Endometrium (tissue), 2 donors: Measurements from ENCODE around the gene GNAT2.
A peak's percentile ranks its signal among the peaks of the same experiment; 100 is the strongest.

Experiments
- FAIRE-seq: peaks from 2 replicates; lab custom pipeline; 2012; peaks lifted over from hg19 to GRCh38; lab: Jason Lieb, UNC
- donor health status: control.
- donor health status: control.

GNAT2 gene

DNA sequence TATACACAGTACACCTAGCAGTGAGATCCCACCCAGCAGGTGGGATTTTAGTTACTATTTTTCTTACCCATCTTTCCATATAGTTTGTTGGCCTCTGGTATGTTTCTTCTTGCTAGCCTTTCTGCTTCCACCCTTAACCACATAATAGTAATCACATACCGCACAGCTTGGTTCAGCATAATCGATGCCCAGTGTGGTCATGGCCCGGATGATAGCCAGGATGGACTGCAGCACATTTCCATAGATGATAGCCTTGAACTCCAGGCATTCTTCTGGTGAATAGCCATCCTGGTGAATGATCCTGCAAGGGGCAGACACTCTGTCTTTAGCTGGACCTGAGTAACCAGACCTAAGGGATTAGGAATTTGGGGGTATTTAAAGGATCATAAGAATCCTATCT is 9.5 kb downstream of the GNAT2 start:
- FAIRE-seq: no peak

DNA sequence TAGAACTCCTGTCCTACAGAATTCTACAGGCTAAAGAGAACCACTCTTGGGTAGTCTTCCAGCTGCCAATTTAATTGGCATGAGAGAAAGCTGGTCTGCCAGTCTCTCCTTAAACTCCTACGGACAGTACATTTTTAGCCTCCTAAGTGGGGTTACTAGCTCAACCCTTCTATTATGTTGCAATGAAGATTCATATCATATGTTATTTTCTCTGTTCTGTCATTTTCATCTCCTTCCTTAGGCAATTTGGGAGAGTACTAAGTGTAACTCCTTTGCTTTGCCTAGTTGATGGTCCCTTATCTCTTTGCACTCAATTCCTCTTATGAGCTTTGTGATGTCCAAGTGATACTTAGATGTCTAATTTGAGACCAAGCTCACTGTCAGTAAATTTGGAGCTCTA is 14.0 kb downstream of the GNAT2 start:
- FAIRE-seq: no peak

DNA sequence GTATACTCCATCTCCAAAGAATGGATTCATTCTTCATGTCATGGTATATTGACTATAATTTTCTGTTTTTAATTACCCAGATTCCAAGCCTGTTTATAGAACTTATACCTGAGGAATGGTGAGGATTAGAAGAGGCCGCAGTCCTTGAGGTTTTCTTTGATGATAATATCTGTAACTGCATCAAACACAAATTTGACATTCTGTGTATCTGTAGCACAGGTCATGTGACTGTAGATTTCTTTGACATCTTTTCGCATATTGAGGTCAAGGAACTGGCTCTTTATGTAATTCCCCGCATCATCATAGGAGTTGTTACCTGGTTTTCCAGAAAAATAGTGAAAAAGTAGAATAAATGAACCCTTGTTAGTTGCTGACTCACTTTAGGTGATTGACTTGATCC is 16.2 kb downstream of the GNAT2 start:
- no peak for FAIRE-seq

DNA sequence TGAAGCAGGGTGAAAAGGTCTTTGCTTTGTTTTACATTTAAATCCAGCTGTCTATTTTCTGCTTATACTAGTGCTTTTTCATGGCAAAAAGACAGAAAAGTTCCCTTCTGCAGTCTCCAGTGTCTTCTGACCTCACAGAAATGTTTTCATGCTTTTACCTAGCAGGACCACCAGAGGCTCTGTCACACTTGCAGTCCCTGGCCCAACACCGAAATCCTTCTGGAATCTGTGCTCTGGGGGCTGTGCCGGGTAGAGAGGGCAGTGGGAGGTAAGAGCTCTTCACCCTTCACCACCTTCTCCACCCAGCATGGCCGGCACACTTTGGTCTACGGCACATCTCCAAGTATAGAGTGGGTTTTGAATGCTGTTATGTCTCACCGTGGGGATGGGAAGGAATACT is 20.8 kb downstream of the GNAT2 start:
- FAIRE-seq: no peak

- no peak for FAIRE-seq
Observed at GRCh38 chr1:109598156-109598555, 21.3 kb downstream of the GNAT2 start.

DNA sequence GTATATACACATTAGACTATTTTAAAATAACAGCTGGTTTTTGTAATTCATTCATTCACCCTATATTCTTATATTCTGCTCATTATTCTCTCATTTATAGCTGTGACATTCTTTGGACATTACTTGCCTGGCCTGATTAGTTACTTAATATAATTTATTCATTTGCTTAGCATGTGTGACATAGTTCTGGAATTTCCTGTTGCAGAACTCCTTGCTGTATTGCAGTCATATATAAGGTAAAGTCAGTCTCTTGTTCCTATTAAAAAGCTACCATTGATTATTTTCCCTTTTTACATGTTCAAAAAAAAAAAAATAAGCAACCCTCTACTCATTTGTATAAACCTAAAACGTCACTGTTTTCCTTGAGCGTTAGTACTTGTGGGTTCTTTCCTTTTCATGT is 23.9 kb downstream of the GNAT2 start:
- no peak for FAIRE-seq

DNA sequence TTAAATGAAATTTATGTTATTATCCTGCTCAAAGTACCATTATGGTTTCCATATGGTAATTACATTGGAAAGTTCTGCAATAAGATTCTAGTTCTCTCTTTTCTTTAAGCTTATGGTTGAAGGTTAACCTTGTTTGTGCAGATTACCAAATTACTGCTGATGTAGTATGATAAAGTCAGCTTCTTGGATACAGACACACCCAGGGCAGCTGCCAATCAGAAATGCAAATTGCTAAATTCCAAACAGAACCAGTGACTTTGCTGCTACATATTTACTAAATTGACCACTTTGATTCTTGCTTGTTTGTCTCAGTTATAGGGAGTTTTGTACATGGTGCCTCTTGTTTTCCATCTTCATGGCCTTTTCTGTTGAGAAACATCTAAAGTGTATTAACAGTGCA is 26.5 kb downstream of the GNAT2 start:
- no peak for FAIRE-seq

DNA sequence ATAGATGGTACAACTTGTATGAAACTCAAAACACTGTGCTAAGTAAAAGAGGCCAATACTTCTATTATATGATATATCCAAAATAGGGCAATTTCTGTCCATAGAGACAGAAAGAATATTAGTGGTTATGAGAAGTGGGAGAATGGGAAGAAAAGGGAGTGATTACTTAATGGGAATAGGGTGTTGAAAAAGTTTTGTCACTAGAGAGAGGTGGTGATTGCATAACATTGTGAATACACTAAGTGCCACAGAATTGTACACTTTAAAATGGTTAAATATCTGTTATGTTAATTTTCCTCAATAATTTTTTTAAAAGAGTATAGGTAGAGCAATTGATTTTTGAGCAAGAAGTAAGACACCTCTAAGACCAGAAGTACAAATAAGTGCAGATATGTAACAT is 29.7 kb downstream of the GNAT2 start:
- FAIRE-seq: no peak

GRCh38 chr1:109589177-109589576 is 30.2 kb downstream of the GNAT2 start:
- FAIRE-seq: no peak

DNA sequence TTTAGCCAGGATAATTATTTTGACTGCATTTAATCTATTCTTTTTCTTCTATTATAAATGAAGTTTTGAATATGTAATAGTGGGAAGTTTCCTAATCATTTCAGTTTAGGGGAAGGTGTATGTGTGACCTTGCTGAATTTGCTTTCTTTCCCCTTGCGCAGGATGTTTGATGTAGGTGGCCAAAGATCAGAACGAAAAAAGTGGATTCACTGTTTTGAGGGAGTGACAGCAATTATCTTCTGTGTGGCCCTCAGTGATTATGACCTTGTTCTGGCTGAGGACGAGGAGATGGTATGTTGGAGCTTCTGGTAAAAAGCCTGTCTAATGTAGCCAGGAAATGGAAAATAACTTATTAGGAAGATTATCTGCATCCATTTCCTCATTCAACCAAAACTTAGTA is 33.4 kb downstream of the GNAT2 start:
- no peak for FAIRE-seq

DNA sequence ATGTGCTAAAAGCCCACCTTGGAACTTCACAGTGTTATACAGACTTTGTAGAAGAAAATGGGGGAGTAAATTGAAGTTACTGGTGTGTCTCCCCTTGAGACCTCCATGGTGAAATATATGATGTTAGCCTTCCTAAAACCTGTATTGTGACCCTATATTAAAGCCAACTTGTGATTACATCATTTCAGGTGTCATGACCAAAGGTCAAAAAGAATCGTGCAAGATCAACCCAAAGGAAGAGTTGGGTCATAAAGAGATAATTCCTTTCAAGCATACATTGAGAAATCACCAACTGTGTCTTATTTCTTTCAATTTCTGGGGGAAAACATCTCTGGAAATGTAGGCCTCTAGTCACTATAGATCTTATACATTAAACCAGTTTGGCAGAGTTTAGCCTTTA is 34.6 kb downstream of the GNAT2 start:
- FAIRE-seq: no peak

- no peak for FAIRE-seq
Observed at GRCh38 chr1:109582021-109582420, 37.4 kb downstream of the GNAT2 start.

DNA sequence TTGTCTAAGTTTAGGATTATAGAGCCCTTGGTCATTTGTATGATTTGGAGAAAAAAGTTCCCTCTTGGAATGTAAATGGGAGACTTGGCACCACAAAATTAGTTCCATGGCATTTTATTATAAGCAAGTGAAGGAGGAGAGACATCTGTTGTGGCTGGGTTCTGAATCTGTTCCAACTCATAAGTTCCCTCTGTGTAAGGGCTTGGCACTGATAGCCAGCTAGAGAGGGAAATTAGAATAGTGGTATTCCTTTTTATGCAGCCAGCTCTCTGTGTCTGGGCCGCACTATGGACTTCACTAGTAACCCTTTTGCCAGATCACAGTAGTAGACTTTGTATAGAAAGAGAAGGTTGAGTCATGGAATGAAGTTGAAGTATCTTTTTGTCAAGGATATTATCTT is 39.9 kb downstream of the GNAT2 start:
- FAIRE-seq: no peak

DNA sequence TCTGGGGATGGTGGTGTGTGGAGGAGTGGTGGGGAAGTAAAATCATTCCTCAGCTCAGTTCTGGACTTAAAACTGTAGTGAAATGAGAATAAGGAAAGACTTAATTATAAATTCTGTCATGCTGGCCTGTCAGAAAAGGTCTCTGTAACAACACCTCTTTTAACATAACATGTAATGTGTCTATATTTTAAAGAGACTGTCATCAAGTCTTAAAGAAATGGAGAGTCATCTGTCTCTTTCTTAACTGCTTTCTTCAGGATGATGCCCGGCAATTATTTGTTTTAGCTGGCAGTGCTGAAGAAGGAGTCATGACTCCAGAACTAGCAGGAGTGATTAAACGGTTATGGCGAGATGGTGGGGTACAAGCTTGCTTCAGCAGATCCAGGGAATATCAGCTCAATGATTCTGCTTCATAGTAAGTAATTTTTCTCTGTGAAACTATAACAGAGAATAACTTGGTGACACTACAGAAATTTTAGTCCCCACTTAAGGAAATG is 40.4 kb downstream of the GNAT2 start:
- no peak for FAIRE-seq

DNA sequence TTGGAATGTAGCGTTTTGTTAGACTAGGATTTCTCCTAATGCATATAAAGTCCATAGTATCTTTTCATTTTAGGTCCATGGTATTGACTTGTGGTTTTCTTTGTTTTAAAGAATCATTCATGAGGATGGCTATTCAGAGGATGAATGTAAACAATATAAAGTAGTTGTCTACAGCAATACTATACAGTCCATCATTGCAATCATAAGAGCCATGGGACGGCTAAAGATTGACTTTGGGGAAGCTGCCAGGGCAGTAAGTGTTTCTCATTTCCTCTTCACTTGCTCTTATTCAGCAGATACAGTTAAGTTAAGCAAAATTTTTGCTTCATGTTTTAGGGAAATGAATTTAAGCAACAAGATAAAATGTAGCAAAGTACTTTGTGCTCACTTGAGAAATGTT is 45.6 kb downstream of the GNAT2 start:
- no peak for FAIRE-seq

DNA sequence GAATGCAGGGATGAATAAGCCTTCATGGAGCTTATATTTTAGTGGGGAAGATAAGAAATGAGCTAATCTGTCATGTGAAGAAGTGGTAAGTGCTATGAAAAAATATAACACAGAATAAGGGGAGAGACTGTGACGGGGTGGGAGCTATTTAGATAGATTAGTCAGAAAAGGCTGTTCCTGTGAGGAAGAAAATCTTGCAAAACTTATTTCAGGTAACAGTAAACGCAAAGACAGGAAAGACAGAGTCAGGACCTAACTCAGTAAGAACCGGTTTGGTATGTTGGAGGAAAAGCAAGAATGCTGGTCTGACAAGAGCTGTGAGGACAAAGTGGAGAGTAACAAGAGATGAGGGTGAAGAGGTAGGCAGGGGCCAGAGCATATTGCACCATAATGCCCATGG is 49.0 kb downstream of the GNAT2 start:
- no peak for FAIRE-seq

- no peak for FAIRE-seq
Observed at GRCh38 chr1:109569323-109569722, 50.1 kb downstream of the GNAT2 start.

GRCh38 chr1:109567877-109568672 is 51.3 kb downstream of the GNAT2 start:
- FAIRE-seq: no peak

GRCh38 chr1:109566982-109567381 is 52.4 kb downstream of the GNAT2 start:
- FAIRE-seq: no peak

GRCh38 chr1:109565241-109565640 is 54.2 kb downstream of the GNAT2 start:
- no peak for FAIRE-seq

GRCh38 chr1:109564194-109564878 is 55.1 kb downstream of the GNAT2 start:
- FAIRE-seq: no peak

GRCh38 chr1:109559995-109560394 is 59.4 kb downstream of the GNAT2 start:
- peak; percentile 45 for FAIRE-seq

DNA sequence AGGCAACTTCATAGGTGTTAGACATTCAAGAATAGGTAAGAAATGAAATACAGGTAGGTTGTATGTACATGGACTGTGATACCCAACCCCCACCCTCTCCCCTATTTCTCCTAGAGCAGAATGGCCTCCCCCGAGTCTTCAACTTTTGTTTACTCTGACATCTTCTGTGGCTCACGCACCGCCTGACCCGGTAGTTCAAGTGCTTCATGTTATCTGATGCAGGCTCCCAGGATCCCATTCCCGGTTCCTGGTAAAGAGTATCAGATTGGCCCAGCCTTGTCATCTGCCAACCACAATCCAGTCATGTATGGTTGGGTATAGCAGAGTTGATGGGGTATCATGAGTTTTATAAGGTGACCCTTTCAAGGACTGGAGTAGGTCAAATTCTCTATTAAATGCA is 61.9 kb downstream of the GNAT2 start:
- FAIRE-seq: no peak

DNA sequence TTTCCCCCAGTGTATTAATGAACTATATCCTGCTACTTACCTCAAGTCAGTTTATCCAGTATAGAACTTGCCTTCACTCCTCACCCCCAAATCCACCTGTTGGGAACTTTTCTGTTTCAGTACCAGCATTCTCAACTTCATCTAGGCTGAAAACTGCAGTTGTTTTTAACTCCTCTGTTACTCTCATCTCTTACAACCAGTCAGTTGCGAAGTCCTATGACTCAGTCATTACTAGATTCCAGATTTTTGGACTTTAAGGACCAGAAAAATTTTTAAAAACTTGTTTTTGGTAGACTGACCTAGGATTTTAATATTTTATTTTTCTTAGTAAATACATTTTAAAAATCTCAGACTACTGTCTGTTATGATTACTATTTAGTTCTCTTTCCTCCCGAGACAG is 62.9 kb downstream of the GNAT2 start:
- no peak for FAIRE-seq
